B cell (primary cell): ENCODE data around the gene SIAH3. TPM values are rescaled to one million over a fixed set of nuclear protein-coding genes. Genes with fewer than 3 reads are reported as not detected.

Experiments
- ATAC-seq: fragments of 200-7000 bp; cut with Tn5 transposase; one replicate; pipeline ENCODE4 v1.10.0; 2021; ENCODE audit warnings: low read depth, mild to moderate bottlenecking, moderate number of reproducible peaks, moderate library complexity
- CTCF ChIA-PET: fragments of 350-600 bp; sonication (Branson Sonifier 250); formaldehyde crosslinking; loops from one replicate; lab custom pipeline; 2021; ENCODE audit warnings: antibody characterized with exemption, inconsistent platforms; lab: Charles Lee
- POLR2A ChIA-PET: fragments of 350-600 bp; sonication (Branson Sonifier 250); formaldehyde crosslinking; loops from one replicate; lab custom pipeline; 2021; ENCODE audit warnings: antibody characterized with exemption; lab: Charles Lee
- DNase-seq: peaks from one replicate; pipeline ENCODE4 v3.0.0; 2013
- H2AFZ ChIP-seq: 2 replicates; pipeline ENCODE4 v1.6.1; 2012; ENCODE audit warnings: mild to moderate bottlenecking, low read depth, low read length; ENCODE audit not compliant: insufficient read depth, poor library complexity, severe bottlenecking
- H3K27ac ChIP-seq, 2 donors: 1 replicate in 1 of 2; 2 replicates in 1 of 2; pipeline ENCODE4 v1.5.1; 2012 to 2013; ENCODE audit warnings: low read length in 2 of 2, mild to moderate bottlenecking in 2 of 2, moderate library complexity in 1 of 2
- H3K27me3 ChIP-seq, 4 experiments: fragments of 200-600 bp in 1 of 4; sonication (generic) in 1 of 4; replicated peaks in 1 of 4; 1 replicate in 2 of 4; 2 replicates in 2 of 4; pipeline versions ENCODE4 v1.6.1 to v1.7.0; 2013 to 2016; ENCODE audit warnings: low read length in 3 of 4, mild to moderate bottlenecking in 2 of 4, mixed read lengths in 1 of 4, moderate library complexity in 1 of 4; ENCODE audit not compliant: insufficient read depth in 4 of 4, control insufficient read depth in 3 of 4; ENCODE audit errors: control extremely low read depth in 1 of 4
- H3K36me3 ChIP-seq, 2 experiments: replicated peaks in 1 of 2; 1 replicate in 1 of 2; 2 replicates in 1 of 2; pipeline versions ENCODE4 v1.6.1 to v1.7.1; 2013; ENCODE audit warnings: low read length in 1 of 2; ENCODE audit not compliant: insufficient read depth in 2 of 2, control insufficient read depth in 1 of 2; ENCODE audit errors: control extremely low read depth in 1 of 2, extremely low read depth in 1 of 2
- H3K4me1 ChIP-seq, 2 donors: fragments of 200-600 bp in 1 of 2; sonication (generic) in 1 of 2; 1 replicate in 1 of 2; 2 replicates in 1 of 2; pipeline versions ENCODE4 v1.5.1 to v1.6.1; 2013 to 2017; ENCODE audit warnings: low read length in 2 of 2; ENCODE audit not compliant: control insufficient read depth in 2 of 2, insufficient read depth in 2 of 2
- H3K4me2 ChIP-seq: replicated peaks from 2 replicates; pipeline ENCODE3; 2012; ENCODE audit warnings: mild to moderate bottlenecking, low read depth, low read length; ENCODE audit not compliant: poor library complexity, severe bottlenecking
- H3K4me3 ChIP-seq, 5 experiments: fragments of 200-600 bp in 1 of 5; sonication (generic) in 1 of 5; 1 replicate in 3 of 5; 2 replicates in 2 of 5; pipeline versions ENCODE4 v1.5.1 to v1.7.0; 2011 to 2016; ENCODE audit warnings: low read length in 4 of 5, mild to moderate bottlenecking in 4 of 5, low read depth in 2 of 5, control low read depth in 1 of 5, moderate library complexity in 1 of 5; ENCODE audit not compliant: insufficient read depth in 1 of 5; ENCODE audit errors: control extremely low read depth in 1 of 5, extremely low read depth in 1 of 5
- H3K79me2 ChIP-seq: fragments of 200-600 bp; sonication (generic); one replicate; pipeline ENCODE4 v1.6.0; 2016; ENCODE audit warnings: low read length; ENCODE audit not compliant: control insufficient read depth, insufficient read depth
- H3K9ac ChIP-seq: fragments of 200-600 bp; sonication (generic); 2 replicates; pipeline ENCODE4 v1.6.1; 2017; ENCODE audit warnings: mild to moderate bottlenecking, low read length, moderate library complexity
- H3K9me3 ChIP-seq, 3 donors: one replicate each; pipeline versions ENCODE4 v1.6.1 to v1.7.1; 2013; ENCODE audit warnings: low read length in 2 of 3; ENCODE audit not compliant: control insufficient read depth in 2 of 3, insufficient read depth in 1 of 3; ENCODE audit errors: control extremely low read depth in 1 of 3
- H4K20me1 ChIP-seq: 2 replicates; pipeline ENCODE4 v1.6.0; 2012; ENCODE audit warnings: mild to moderate bottlenecking, low read length; ENCODE audit not compliant: insufficient read depth, control insufficient read depth, poor library complexity, severe bottlenecking
- H3K27ac Mint-ChIP-seq: one replicate; pipeline ENCODE4 v1.8.0; 2021; ENCODE audit warnings: mixed read lengths
- H3K27me3 Mint-ChIP-seq: one replicate; pipeline ENCODE4 v1.8.0; 2021; ENCODE audit warnings: mixed read lengths
- H3K4me1 Mint-ChIP-seq: one replicate; pipeline ENCODE4 v1.8.0; 2021; ENCODE audit warnings: mixed read lengths
- H3K4me3 Mint-ChIP-seq: one replicate; pipeline ENCODE4 v1.8.0; 2021; ENCODE audit warnings: mixed read lengths
- H3K9me3 Mint-ChIP-seq: one replicate; pipeline ENCODE4 v1.8.0; 2022; ENCODE audit warnings: mixed read lengths; ENCODE audit not compliant: insufficient read depth
- CTCF ChIP-seq: fragments of 200-600 bp; IDR thresholded peaks from one replicate; pipeline ENCODE4 v1.8.0; 2022; ENCODE audit warnings: antibody characterized with exemption, mild to moderate bottlenecking
- EZH2 ChIP-seq: IDR thresholded peaks from 2 replicates; pipeline ENCODE4 v1.6.1; 2012; ENCODE audit warnings: borderline replicate concordance, low read depth, mild to moderate bottlenecking, moderate library complexity, low read length; ENCODE audit not compliant: insufficient read depth, poor library complexity, severe bottlenecking
- WGBS: methylation state at CpG from one replicate; pipeline ENCODE4 v1.1.5; 2013; ENCODE audit warnings: missing lambda C conversion rate; ENCODE audit not compliant: insufficient coverage; 5-methylcytosine and 5-hydroxymethylcytosine counted together
- intact Hi-C: fragments of 100-400 bp; cut with micrococcal nuclease; formaldehyde crosslinking; loops from one replicate; pipeline ENCODE4 v1.10.0; 2022
- polyA plus RNA-seq: library from polyadenylated mRNA; depleted of rRNA; stranded (reverse); fragments of >200 nt; gene quantifications from 2 replicates; pipeline ENCODE4 v1.2.3, GENCODE V29; 2012
- total RNA-seq, 2 donors: library from RNA; stranded (reverse); fragments of 120-200 nt in 1 of 2; gene quantifications; 1 replicate in 1 of 2; 2 replicates in 1 of 2; pipeline versions ENCODE4 v1.2.3 to v1.2.4, GENCODE V29; 2013 to 2022

SIAH3 gene
- total and polyA plus RNA-seq, 2 donors (not counting 1 experiment from before 2014, with no cell fraction given) = not detected

GRCh38 chr13:45778882-45779281, 72.7 kb downstream of the SIAH3 start:
- WGBS = 100% methylated on average over 1 of the region's 4 CpGs
- ChIA-PET POLR2A (no interaction called here), CTCF (no interaction called here)
- no peaks in the 10 kb centered on the region for H3K36me3 ChIP-seq
- H3K4me1 Mint-ChIP-seq = no peaks in the 10 kb centered on the region
- H3K27me3 Mint-ChIP-seq = peaks cover 10% of the 10 kb centered on the region
- no peak overlapping the region for H3K4me3 Mint-ChIP-seq
- no peak for ATAC-seq
- TF ChIP-seq CTCF (no peak), EZH2 (no peak)
- no peaks in the 10 kb centered on the region for H3K27me3 ChIP-seq
- no peak for DNase-seq
- no peaks in the 10 kb centered on the region for H4K20me1 ChIP-seq
- no peak overlapping the region for H3K4me3 ChIP-seq
- H3K9me3 Mint-ChIP-seq = no peaks in the 10 kb centered on the region
- intact Hi-C loops = no loop called here
- no peak overlapping the region for H2AFZ ChIP-seq
- no peaks in the 10 kb centered on the region for H3K9me3 ChIP-seq
- no peaks in the 10 kb centered on the region for H3K79me2 ChIP-seq
- H3K27ac ChIP-seq = no peak overlapping the region
- no peak overlapping the region for H3K4me2 ChIP-seq
- H3K4me1 ChIP-seq = no peaks in the 10 kb centered on the region
- H3K9ac ChIP-seq = no peak overlapping the region
- no peak overlapping the region for H3K27ac Mint-ChIP-seq

- POLR2A ChIA-PET = no interaction called here
- peaks cover 6% of the 10 kb centered on the region for H3K27me3 Mint-ChIP-seq
- H3K27ac ChIP-seq = no peak overlapping the region
- H3K4me1 Mint-ChIP-seq = no peaks in the 10 kb centered on the region
- intact Hi-C loops = no loop called here
- H4K20me1 ChIP-seq = no peaks in the 10 kb centered on the region
- no peak for DNase-seq
- no peaks in the 10 kb centered on the region for H3K4me1 ChIP-seq
- H3K9me3 Mint-ChIP-seq = no peaks in the 10 kb centered on the region
- H3K4me3 ChIP-seq = no peak overlapping the region
- no peak overlapping the region for H3K9ac ChIP-seq
- H3K36me3 ChIP-seq = no peaks in the 10 kb centered on the region
- H3K9me3 ChIP-seq = no peaks in the 10 kb centered on the region
- ATAC-seq = no peak
- no peak overlapping the region for H2AFZ ChIP-seq
- H3K27me3 ChIP-seq = no peaks in the 10 kb centered on the region
- WGBS = 82% methylated on average over 2 of the region's 5 CpGs
- no peaks in the 10 kb centered on the region for H3K79me2 ChIP-seq
- no peak for TF ChIP-seq EZH2
- no peak for TF ChIP-seq CTCF
- no peak overlapping the region for H3K4me2 ChIP-seq
- H3K4me3 Mint-ChIP-seq = no peak overlapping the region
- CTCF ChIA-PET = no interaction called here
- H3K27ac Mint-ChIP-seq = no peak overlapping the region
These were observed 74.8 kb downstream of the SIAH3 start for GRCh38 chr13:45776748-45777147.
